Gastrocnemius medialis (tissue), 4 donors: ENCODE measurements around the gene DCUN1D5.

Source experiments
- POLR2A ChIP-seq, 2 donors: fragments of 450-650 bp; IDR thresholded peaks; one replicate each; pipeline ENCODE4 v1.6.1; 2017; ENCODE audit warnings: antibody characterized with exemption in 2 of 2, mild to moderate bottlenecking in 2 of 2, moderate library complexity in 2 of 2
- TF ChIP-seq, protein P1 (sequence below), 5 experiments: fragments of 450-650 bp in 3 of 5; fragments of 200-600 bp in 2 of 5; sonication (generic) in 2 of 5; IDR thresholded peaks in 4 of 5; conservative IDR thresholded peaks in 1 of 5; 1 replicate in 4 of 5; 2 replicates in 1 of 5; pipeline ENCODE4 v1.5.1; 2016 to 2019; ENCODE audit warnings: antibody characterized with exemption in 5 of 5, mild to moderate bottlenecking in 3 of 5, moderate library complexity in 3 of 5

GRCh38 chr11:103047837-103048236, 44.1 kb downstream of the DCUN1D5 start:
- TF ChIP-seq, protein P1, sequence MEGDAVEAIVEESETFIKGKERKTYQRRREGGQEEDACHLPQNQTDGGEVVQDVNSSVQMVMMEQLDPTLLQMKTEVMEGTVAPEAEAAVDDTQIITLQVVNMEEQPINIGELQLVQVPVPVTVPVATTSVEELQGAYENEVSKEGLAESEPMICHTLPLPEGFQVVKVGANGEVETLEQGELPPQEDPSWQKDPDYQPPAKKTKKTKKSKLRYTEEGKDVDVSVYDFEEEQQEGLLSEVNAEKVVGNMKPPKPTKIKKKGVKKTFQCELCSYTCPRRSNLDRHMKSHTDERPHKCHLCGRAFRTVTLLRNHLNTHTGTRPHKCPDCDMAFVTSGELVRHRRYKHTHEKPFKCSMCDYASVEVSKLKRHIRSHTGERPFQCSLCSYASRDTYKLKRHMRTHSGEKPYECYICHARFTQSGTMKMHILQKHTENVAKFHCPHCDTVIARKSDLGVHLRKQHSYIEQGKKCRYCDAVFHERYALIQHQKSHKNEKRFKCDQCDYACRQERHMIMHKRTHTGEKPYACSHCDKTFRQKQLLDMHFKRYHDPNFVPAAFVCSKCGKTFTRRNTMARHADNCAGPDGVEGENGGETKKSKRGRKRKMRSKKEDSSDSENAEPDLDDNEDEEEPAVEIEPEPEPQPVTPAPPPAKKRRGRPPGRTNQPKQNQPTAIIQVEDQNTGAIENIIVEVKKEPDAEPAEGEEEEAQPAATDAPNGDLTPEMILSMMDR (IDR thresholded peaks at IDR 0.05 in 4 of 5, conservative IDR thresholded peaks at IDR 0.05 in 1 of 5): no peak
- no peak for TF ChIP-seq POLR2A (IDR thresholded peaks at IDR 0.05)
